ENCODE data around the gene DNAH14.
A peak's percentile ranks its signal among the peaks of the same experiment; 100 is the strongest.

The DNAH14 gene

DNA sequence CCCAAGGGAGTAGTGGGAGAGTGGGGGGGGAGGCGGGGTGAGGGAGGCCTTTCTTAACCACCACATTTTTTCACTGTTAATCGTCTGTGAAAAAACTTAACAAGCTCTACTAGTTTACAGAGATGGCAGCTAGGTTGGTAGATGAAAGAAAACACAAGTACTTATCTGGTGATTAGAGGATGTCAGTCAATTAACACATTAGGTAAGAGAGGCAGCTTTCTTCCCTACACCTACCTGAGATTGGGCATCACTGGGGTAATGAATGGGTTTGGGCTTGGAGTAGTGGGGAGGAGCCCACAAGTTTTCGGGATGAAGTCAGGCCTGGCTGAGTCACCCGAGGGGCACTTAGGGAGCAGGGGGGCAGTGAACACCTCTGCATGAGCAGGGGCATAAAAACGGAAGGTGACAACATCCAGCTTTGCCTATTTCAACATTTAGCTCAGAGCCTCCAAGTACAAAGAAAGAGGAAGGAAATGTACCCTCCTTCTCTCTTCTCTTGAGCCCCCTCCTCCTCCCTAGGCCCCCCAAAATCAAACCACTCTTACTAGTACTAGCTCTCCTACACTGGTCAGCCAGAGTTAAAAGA is 495.8 kb downstream of the DNAH14 start:
- DNase-seq (ENCODE audit: low read depth in 2 of 3, low spot score in 2 of 3), result no peak

DNA sequence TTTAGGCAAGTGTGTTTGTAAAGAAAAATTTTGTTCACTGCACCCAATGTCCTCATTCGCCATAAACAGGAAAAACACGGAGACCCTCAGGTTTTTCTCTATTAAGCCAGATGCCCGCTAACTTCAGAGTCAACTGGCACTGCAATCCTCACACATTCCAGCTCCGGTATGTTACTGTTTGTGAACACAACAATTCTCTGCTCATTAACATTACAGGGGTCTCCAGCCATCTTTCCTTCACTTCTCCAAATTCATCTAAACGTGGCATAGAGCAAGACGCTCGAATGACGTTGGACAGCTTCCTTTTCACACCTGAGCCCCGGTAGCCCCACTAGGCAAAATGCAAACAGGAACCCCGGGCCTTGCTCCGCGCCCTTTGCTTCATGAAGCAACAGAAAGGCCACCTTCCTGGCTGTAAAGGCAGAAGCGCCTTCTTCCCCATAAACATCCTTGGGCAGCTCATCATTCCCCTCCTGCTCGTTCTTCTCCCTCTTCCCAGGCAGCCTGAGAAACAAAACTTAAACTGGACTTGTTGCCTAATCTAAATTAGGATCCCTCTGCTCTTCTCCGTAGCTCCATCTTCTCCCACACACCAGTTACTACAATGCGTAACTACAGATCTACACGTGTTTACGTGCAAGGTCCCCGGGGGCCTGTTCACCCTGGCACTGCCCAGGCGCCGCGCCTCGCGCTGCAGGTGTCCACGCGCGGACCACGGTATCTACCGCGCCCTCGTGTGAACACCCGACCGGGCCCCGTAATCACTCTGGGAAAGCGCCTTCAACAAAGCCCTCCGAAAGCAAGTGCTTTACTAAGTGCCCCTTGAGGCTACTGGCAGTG is 497.1 kb downstream of the DNAH14 start:
- DNase-seq (ENCODE audit: low read depth in 2 of 3, low spot score in 2 of 3), result no peak

DNA sequence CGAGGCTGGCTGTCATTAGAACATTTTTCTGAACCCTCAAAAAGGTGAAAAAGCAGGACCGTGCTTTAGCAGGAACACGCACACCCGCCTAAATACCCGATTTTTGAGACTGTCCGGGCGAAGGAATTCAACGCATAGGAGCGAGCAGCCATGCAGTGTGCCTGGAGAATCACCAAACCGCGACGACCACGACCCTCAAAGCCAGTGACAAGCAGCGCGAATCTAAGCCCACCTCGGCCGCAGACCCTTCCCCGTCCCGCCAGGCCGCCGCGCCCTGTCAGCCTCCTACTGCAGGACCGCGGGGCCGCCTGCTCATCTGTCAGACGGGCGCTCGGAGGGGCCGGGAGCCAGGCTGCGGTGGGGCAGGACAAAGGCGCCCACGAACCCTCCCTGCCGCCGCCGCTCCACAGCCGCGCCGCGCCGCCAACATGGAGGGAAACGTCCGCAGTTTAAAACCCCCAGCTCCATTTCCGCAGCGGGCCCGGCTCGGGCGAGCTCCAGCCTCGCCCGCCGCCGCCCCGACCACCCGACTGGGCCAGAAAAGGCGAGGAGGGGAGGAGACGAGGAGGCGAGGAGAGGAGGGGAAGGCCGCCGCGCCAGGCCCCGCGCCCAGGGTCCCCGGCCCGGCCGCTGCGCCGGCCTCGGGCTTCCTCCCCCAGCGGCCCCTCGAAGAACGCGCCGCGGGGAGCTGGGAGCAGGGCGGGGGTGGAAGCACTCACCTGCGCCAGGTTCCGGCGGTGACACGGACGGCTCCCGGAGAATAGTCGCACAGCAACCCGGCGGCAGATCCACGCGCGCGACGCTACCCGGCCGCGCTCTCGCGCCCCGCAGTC is 498.0 kb downstream of the DNAH14 start, which contains the start of gene LBR:
TSS of gene LBR (minus strand) at position 804 of the 833 bp plus-strand sequence. CDS start 3,963 bp downstream, outside the sequence.
- DNase-seq (ENCODE audit: low read depth in 2 of 3, low spot score in 2 of 3), result no peak

DNA sequence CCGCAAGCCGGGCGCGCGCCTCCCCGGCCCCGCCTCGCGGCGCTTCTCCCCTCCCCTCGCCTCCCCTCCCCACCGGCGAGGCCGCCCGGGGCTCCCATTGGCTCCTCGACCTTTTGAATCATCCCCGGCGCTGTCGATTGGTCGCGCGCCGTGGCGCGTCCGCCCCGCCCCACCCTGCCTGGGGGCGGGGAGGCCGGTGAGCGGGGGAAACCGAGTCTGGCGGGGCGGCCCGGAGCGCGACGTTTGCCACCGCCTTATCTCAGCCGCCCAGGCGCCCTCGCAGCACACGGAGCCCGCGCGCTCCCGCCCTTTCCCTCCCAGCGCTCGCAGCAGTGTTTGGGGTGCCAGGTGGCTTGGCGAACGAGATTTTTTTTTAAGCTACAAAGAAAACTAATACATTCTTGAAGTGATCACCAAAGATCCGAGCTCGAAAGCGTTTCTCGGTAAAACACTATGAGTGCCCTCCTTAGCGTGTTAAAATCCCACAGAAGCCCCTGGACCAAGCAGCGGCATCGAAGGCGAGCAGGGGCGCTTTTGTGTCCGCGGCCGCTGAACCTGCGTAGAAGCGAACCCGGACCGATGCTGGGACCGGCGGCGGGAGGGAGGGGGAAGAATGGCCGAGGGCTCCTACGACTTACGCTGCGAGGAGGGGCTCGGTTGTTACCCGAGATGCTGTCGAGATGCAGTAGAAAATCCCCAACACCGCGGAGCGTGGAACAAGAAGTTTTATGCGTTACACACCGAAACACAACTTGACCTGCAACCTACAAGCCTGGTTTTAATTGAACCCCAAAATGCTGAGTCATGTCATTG is 498.8 kb downstream of the DNAH14 start:
- peak; percentile 77 to 85 (median 83) for DNase-seq (ENCODE audit: low read depth in 2 of 3, low spot score in 2 of 3)

DNA sequence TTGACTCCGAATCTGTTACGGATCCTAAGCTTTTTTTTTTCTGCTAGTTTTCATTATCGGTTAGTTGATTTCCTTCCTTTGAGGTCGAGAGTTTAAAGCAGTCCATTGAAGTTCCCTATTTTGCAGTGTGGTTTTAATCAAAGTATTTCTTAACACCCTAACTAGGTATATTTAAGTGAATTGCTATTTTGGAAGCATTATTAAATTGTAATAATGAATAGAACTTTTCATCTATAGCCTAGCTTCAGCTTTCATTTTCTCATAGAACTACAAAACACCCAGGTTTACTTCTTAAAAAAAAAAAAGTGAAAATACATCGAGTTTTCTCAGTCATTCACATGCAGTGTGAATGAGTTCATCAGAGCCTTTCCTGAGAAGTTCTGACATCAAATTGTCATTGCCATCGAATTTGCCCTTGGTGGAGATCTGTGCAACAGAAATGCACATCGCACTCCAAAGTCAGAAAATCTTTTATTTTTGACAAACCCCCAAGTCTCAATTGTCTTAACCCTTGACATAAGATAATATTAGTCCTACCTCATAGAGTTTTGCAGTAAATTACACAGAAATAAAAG is 499.5 kb downstream of the DNAH14 start:
- DNase-seq (ENCODE audit: low read depth in 2 of 3, low spot score in 2 of 3), result no peak

DNA sequence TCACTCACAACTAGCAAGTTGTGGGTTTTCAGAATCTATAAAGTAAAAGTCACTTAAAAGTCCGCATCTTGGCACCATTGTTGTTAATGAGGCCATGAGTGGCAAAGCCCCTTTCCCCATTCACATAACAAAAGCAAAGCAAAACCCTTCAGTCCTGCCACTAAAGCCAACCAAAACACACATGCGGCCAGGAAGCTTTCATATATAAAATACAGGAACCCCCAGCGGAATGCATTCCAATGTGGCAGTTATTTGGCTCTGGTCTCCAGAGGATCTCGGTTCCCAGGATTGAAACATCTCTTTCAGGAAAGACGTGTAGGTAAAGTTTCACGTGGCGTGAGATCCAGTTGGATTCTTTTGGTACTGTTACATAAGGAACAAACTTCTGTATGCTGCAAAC is 500.8 kb downstream of the DNAH14 start:
- no peak for DNase-seq (ENCODE audit: low read depth in 2 of 3, low spot score in 2 of 3)

DNA sequence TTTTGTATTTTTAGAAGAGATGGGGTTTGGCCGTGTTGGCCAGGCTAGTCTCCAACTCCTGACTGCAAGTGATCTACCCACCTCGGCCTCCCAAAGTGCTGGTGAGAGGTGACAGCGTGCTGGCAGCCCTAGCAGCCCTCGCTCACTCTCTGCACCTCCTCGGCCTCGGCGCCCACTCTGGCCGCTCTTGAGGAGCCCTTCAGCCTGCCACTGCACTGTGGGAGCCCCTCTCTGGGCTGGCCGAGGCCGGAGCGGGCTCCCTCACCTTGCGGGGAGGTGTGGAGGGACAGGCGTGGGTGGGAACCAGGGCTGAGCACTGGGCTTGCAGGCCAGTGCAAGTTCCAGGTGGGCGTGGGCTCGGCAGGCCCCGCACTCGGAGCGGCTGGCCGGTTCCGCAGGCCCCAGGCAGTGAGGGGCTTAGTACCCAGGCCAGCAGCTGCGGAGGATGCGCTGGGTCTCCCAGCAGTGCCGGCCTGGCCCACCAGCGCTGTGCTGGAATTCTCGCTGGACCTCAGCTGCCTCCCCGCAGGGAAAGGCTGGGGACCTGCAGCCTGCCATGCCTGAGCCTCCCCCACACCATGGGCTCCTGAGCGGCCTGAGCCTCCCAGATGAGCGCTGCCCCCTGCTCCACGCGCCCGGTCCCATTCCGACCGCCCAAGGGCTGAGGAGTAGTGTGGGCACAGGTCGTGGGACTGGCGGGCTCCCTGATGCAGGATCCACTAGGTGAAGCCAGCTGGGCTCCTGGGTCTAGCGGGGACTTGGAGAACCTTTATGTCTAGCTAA is 501.8 kb downstream of the DNAH14 start:
- DNase-seq (ENCODE audit: low read depth in 2 of 3, low spot score in 2 of 3), result no peak

DNA sequence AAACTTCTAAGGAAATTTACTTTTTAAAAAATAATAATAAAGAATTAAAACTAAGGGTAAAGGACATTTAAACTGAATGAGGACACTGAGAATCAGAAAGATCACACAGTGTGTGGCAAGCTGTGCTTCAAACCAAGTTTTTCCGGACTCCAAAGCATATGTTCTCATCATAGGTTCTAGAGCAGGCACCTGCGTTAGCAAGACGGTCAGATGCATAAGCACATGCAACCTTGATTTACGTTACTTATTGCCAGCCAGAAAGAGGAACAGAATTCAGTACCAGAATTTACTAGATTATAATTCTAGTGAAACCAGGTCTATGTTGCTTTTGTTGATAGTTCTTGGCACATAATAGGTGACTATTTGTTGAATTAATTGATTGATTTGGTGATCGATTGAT is 504.6 kb downstream of the DNAH14 start:
- DNase-seq (ENCODE audit: low read depth in 2 of 3, low spot score in 2 of 3), result no peak

DNA sequence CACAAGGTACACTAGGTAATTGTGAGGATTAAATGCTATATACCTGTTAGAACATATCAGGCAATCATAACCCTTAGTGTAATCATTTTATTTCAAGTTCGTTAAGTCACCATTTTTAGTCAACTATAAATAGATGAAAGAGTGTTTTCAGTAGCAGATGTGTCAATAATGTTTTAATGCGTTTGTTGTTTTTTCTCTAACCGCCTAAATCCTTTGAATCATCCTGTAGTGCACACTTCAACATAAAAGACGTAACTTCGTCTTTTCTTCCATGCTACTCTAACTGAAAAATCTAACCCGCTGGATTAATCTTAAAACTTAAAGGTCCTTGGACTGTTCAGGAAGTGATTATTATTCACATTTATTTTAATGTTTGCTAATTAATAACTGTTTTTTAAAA is 505.6 kb downstream of the DNAH14 start:
- no peak for DNase-seq (ENCODE audit: low read depth in 2 of 3, low spot score in 2 of 3)

DNA sequence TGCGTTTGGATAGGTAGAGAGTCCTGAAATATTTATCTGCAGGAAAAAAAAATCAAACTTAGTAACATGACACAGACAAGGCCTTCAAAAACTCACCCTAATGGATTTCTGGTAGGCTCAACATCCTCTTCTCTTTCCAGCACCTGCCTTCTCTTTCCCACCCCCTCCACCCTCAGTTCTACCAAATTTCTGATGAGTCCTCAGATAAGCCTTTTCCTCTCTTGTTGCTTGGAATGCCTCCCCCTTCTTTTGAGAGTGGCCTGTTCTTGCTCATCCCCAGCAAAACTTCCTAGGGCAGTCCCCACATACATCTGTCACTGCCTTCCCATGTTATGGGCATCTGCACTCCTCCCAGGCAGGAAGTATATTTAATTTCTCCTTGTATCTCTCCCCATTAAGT is 506.0 kb downstream of the DNAH14 start:
- DNase-seq (ENCODE audit: low read depth in 2 of 3, low spot score in 2 of 3), result no peak

DNA sequence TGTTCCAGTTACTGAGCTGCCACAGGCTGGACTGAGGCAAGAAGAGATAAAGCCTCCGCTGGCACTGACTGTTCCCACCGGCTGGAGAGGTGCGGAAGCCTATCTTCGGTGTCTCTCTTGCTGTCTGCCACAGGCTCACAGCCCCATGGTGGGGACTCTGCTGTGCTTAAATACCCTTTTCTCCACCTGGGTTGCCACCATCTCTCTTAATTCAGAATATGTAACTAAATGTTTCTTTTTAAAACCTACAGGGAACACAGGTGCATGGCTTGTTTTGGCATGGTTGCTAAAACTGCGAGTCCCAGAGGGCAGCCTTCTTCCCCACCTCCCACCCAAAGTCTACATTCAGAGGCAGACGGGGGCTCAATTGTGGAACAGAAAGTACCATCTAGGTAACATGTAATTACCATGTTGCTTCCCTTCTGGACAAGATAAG is 506.5 kb downstream of the DNAH14 start:
- no peak for DNase-seq (ENCODE audit: low read depth in 2 of 3, low spot score in 2 of 3)

DNA sequence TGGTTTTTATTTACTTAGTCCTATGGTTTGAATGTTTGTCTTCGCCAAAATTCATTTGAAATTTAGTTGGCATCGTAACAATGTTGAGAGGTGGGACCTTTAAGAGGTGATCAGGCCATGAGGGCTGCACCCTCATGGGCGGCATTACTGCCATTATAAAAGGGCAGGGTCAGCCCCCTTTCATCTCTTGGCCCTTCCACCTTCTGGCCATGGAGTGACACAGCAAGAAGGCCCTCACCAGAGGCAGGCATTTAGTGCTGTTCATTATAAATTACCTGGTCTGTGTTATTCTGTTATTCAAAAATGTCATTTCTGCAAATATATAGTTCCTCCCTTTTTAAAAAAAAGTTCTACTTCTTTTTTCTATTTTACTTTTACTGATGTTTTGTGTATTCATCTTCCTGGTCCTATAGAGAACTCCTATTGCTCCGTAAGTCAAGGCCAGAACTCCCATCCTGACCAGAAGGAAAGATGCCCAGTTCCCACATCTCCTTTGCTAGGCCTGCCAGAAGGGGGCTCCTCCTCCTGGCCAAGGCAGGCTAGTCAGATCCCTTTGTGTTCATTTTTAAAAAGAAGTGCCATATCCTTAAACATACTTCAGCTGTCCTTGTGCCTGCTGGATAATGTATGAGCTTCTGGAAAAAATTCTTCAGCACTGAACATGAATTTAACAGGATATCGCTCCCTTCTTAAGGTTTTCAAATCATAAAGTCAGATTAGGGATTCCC is 508.4 kb downstream of the DNAH14 start:
- DNase-seq (ENCODE audit: low read depth in 2 of 3, low spot score in 2 of 3), result no peak

DNA sequence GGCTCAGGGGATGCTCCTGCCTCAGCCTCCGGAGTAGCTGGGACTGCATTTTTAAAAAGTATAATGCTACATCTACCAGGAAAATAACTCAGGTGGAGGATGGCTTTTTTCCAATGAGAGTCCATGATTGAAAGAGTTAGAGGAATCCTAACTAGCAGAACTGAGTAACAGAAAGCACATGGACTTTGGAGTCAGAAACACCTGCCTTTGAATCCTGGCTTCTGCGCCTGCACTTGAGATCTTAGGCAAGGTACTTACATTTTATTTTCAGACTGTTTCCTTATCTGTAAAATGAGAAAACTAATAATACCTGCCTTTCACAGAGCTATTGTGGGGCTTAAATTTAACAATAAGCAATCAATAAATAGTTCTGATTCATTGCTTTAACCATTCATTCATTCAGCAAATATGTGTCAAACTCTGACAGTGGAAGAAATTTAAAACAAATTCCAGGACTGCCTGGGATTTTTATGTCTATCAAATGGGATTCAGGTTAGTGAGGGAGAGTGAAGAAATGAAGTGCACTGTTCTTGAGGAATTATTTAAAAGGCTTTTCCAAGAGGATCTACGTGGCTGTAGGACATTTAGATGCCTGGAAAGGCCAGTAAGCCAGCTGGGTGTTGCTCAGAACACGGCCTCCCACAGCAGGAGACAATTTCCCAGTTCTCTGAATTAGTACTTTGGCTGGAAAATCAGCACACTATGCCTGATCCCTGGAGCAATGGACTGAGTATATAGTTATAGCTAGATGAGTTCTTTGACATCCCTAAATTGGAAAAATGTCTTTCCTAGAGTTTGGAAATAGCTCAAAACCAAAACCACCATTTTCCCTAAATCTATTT is 511.1 kb downstream of the DNAH14 start:
- no peak for DNase-seq (ENCODE audit: low read depth in 2 of 3, low spot score in 2 of 3)

DNA sequence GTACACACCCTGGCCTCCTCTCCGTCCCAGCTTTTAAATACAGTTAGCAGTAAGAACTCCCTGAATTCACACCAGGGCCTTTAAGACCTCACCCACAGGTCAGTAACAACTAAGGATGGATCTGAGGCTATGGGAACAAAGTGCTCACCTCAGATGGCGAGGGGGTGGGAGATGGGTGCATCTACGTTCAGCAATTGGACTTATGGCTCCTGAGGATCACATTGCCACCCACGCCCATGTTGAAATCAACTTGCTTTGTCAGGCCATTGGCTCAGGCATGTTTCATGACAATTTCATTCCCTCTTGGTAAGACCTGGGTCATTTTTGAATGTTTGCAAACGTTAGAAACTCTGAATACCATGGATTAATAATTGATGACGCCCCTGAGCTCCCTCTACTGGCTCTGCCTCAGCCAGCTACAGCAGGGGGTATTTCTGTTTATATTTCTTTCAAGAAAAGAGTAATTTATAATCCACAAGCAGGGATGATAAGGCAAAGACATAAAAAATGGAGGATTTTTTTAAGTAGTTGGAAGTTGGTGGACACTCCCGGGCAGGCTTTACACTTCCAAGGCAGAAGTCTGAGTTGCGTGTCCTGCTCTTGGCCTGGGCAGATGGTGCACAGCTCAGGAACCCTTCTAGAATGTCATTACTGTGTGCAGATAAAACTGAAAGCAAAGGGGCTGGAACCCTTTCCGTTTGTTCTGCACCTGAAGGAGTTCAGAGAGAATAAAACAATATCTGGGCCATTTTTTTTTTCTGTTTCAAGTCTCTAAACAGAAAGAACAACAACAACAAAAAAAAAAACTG is 512.0 kb downstream of the DNAH14 start:
- DNase-seq (ENCODE audit: low read depth in 2 of 3, low spot score in 2 of 3), result no peak

DNA sequence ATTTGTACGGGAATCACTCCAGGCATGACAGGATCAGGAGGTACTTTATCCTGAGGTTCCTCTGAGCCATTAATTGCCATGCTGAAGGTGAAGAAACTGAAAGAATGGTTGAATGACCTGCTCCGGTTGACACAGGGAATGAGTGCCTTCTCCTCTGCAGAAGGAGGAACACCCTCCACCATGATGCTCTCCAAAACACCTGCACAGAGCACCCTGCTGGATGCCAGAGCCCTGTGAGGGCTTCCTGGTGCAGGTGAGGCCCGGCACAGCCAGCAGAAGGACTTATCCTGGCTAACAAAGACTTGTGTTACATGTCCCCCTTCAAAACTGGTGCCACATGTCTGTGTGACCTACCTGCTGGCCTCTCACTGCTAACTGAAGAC is 512.6 kb downstream of the DNAH14 start:
- no peak for DNase-seq (ENCODE audit: low read depth in 2 of 3, low spot score in 2 of 3)

DNA sequence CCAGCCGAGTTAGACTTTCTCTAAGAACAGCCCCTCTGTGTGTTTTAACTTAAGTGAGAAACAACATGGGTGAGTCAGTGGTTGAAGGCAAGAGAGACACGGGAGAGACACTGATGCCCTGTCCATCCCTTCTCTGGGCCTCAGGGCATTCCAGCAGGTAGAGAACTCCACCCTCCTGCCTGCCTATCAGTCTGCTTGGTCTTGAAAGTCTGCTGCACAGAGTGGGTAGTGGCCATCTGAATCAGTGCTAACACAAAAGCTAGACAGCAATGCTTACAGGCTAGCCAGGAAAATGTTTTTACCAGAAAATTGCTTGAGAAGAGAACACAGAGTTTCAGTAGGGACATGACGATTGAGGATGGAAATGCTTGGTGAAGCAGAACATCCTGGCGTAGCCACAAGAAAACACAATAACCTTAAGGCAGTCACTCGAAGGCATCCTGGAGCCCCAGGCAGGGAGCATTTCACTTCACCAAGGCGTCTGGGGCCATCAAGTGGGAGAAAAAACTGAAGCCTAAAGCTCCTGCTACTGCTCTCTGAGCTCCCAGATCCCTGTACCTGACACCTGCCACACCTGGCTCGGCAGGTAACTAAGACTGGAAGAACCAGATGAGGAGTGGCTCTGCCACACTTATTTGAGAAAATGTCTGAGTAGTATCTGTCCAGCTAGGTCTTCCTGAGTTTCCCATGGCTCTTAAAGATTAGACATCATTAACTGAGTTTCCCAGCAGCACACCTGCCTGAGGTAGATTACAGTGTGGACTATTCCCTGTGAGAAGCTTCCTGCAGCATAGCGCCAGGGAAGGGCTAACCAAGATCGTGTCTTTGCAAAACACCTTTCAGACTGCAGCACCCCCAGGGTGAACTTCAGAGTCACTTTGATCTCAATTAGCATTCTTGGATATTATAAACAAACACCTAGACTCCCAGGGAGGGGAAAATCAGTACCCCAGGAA is 516.4 kb downstream of the DNAH14 start:
- DNase-seq (ENCODE audit: low read depth in 2 of 3, low spot score in 2 of 3), result no peak

All from activated CD8-positive, alpha-beta memory T cell treated with anti-CD3 and anti-CD28 coated beads for 48 hours (primary cell).